Measurements from ENCODE around the gene TRIP12. TPM values are rescaled to one million over a fixed set of nuclear protein-coding genes. Genes with fewer than 3 reads are reported as not detected.

The TRIP12 gene
- total RNA-seq, 2 experiments from 2014 or later = 188 to 190 TPM

DNA sequence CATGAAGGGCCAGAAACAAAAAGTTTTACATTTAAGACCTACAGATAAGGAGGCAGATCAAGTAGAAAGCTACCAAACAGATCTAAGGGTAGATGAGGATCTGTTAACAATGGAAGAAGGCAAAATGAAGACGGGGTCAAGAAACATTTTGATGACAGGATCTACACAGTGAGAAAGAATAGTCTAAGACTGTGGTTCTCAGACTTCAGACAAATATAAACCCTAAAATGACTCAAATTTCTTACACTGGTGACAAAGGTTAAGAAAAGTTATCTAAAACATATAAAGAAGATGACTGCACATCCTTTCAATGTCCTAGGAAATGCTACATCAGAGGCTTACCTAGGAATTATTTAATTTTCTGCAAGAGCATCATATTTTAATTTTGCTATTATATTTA, 34.4 kb downstream of the TRIP12 start:
- Mint-ChIP-seq H3K27me3 (ENCODE audit: low read depth) (no peaks in the 10 kb centered on the region), H3K36me3 (ENCODE audit: low read depth) (peaks cover 3% of the 10 kb centered on the region), H3K27ac (no peak overlapping the region), H3K4me3 (no peak overlapping the region), H3K4me1 (ENCODE audit: low read depth) (peaks cover 52% of the 10 kb centered on the region), H3K9me3 (no peaks in the 10 kb centered on the region)
- CTCF ChIA-PET = interaction anchor here (1.0 to 1.6 kb wide), 2 partner anchors 102 to 106 kb away, joined by 3 to 4 read pairs; no protein-coding TSS in a partner anchor
- intact Hi-C loops (cut with micrococcal nuclease) = no loop called here
- no peak for DNase-seq

DNA sequence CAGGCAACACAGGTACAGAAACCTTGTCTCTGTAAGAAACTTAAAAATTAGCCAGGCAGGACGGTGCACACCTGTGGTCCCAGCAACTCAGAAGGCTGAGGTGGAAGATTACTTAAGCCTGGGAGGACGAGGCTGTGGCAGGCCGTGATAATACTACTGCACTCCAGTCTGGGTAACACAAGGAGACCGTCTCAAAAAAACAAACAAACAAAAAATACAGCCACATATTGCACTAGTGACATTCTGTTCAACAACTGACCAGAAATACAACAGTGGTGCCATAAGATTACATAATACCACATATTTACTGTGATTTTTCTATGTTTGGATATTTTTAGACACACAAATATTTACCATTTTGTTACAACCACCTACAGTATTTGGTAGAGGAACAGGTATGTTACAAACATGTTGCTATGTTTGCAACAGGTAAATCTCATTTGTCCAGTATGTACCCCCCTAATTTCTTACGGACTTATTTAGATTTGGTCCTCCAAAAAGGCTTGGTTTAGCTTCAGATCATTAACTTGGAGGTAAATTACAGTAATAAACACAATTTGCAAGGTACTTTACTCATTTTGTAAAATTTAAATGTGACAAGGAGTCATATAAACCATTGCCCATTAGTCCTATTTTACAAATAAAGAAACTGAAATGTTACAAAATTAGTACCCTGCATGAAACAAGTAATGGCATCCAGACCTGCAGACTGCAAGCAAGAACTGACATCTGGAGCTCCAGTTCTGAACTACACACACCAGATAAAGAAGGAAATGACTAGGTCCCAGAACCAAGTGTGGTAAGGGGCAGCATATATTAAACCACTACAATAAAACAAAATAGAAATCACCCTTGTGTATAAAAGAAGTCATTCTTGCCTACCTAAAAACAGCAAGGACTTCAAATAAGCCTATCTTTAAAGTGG, 36.8 kb downstream of the TRIP12 start:
- H3K36me3 Mint-ChIP-seq (ENCODE audit: low read depth) = no peaks in the 10 kb centered on the region
- no peaks in the 10 kb centered on the region for H3K27me3 Mint-ChIP-seq (ENCODE audit: low read depth)
- CTCF ChIA-PET = interaction anchor here (0.8 to 1.3 kb wide), 2 partner anchors 25 to 84 kb away, joined by 3 read pairs; no protein-coding TSS in a partner anchor
- H3K27ac Mint-ChIP-seq = no peak overlapping the region
- H3K4me3 Mint-ChIP-seq = no peak overlapping the region
- peaks cover 53% of the 10 kb centered on the region for H3K4me1 Mint-ChIP-seq (ENCODE audit: low read depth)
- H3K9me3 Mint-ChIP-seq = no peaks in the 10 kb centered on the region
- DNase-seq = no peak
- intact Hi-C loops (cut with micrococcal nuclease) = loop anchor here (1.0 kb wide), 1 partner anchor 84 kb away; no protein-coding TSS in a partner anchor

DNA sequence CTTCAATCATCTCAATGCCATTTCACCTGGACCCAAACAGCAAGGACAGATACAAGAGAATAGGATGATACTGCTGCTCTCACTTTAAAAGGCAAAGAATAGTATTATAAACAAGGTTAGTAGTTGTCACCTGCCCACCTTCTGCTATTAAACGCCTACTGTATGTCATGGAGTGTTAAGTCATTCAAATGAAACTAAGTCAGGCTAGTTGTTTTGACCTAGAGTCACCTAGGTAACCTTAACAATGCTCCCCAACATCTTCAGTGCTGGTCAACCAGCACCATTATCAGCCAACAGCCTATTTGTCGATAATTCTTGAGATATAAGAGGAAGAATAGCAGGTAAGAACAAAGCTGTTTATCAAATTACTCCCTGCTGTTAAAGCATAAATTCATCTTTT, 39.2 kb downstream of the TRIP12 start:
- Mint-ChIP-seq H3K4me3 (no peak overlapping the region), H3K36me3 (ENCODE audit: low read depth) (peaks cover 13% of the 10 kb centered on the region), H3K4me1 (ENCODE audit: low read depth) (peaks cover 44% of the 10 kb centered on the region), H3K27me3 (ENCODE audit: low read depth) (no peaks in the 10 kb centered on the region), H3K9me3 (no peaks in the 10 kb centered on the region), H3K27ac (no peak overlapping the region)
- CTCF ChIA-PET = no interaction called here
- DNase-seq = no peak
- intact Hi-C loops (cut with micrococcal nuclease) = no loop called here

DNA sequence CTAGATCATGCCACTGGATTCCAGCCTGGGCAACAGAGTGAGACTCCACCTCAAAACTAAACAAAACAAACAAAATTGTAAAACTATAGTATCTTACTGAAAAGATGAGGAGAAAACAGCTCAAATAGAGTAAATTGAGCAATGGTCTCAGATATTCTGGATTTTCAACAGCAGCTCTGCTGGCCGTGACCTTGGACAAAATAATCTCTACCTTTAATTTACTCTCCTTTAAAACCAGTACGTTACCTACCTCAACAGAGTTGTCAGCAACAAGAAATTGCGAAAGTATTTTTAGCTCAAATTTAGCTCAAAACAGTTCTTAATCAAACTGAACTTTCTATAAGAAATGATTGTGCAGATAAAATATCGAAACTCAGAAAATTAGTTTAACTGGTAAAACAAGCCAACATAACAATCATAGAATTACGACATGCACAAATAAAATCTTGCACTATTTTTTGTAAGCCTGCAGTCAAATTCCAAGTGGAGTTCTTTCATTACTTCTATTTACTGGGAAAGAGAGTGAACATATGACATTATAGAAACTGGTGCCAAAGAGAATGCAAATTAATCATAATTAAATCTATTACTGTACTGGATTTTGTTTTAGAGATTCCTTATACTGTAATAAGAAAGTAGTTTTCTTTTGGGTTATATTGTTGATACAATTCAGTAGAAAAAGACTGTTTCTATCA, 40.8 kb downstream of the TRIP12 start:
- no peaks in the 10 kb centered on the region for H3K27me3 Mint-ChIP-seq (ENCODE audit: low read depth)
- intact Hi-C loops (cut with micrococcal nuclease) = no loop called here
- H3K9me3 Mint-ChIP-seq = no peaks in the 10 kb centered on the region
- DNase-seq = no peak
- CTCF ChIA-PET = no interaction called here
- H3K4me1 Mint-ChIP-seq (ENCODE audit: low read depth) = peaks cover 34% of the 10 kb centered on the region
- H3K36me3 Mint-ChIP-seq (ENCODE audit: low read depth) = peaks cover 13% of the 10 kb centered on the region
- no peak overlapping the region for H3K4me3 Mint-ChIP-seq
- H3K27ac Mint-ChIP-seq = no peak overlapping the region

DNA sequence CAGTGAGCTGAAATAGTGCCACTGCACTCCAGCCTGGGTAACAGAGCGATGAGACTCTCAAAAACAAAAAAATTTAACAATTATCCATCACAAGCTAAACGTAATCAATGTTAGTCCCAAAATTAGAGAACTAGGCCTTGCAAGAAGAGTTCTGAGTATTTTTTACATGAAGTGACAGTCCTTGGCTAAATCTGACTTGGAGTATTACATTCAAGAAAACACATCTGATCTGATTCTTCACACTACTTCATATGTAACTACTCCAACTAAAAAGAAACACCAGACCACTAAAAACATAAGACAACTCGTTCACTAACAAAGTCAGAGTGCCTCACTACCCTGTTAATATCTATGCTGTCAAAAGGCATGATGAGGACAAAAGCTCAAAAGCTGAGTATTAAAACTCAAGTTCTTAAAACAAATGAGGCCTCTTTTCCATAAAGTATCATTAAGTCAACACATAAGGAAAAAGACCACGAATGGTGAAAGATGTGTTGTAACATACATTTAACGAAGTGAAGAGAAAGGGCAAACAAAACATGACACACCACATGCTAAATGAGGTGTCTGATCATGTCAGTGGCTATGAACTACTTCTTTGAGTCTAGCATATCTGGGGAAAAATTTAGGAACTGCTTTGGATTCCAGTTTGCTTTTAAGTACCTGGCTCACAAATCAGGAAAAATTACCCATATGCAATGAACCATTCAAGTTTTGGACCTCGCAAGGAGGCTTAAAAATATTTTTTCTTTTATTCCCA, 42.4 kb downstream of the TRIP12 start:
- Mint-ChIP-seq H3K4me1 (ENCODE audit: low read depth) (peaks cover 27% of the 10 kb centered on the region), H3K9me3 (no peaks in the 10 kb centered on the region), H3K36me3 (ENCODE audit: low read depth) (peaks cover 18% of the 10 kb centered on the region), H3K27me3 (ENCODE audit: low read depth) (no peaks in the 10 kb centered on the region), H3K4me3 (no peak overlapping the region), H3K27ac (no peak overlapping the region)
- CTCF ChIA-PET = no interaction called here
- intact Hi-C loops (cut with micrococcal nuclease) = no loop called here
- DNase-seq = no peak

DNA sequence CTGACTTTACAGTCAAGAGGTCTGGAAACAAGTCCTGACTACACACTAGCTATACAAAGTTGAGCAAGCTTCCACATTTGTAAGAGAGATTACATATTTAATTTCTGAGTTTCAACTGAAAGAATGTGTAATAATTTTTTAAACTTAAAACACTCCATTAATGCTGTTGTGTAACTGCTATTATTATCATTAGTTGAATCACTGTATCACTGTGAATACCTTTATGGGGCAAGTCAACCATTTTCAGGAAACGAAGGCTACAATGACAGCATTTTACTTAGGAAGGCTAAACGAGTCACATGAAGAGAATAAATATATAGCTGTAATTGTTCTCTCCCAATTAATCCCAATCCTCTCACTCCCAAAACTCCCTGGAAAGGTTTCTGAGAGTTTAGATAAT, 46.3 kb downstream of the TRIP12 start:
- Mint-ChIP-seq H3K4me1 (ENCODE audit: low read depth) (peaks cover 27% of the 10 kb centered on the region), H3K36me3 (ENCODE audit: low read depth) (peaks cover 29% of the 10 kb centered on the region), H3K27ac (no peak overlapping the region), H3K9me3 (no peaks in the 10 kb centered on the region), H3K27me3 (ENCODE audit: low read depth) (no peaks in the 10 kb centered on the region), H3K4me3 (no peak overlapping the region)
- DNase-seq = no peak
- intact Hi-C loops (cut with micrococcal nuclease) = no loop called here
- CTCF ChIA-PET = interaction anchor here (0.8 to 1.6 kb wide), 3 partner anchors 9 to 39 kb away, joined by 3 to 6 read pairs (median 3); no protein-coding TSS in a partner anchor

DNA sequence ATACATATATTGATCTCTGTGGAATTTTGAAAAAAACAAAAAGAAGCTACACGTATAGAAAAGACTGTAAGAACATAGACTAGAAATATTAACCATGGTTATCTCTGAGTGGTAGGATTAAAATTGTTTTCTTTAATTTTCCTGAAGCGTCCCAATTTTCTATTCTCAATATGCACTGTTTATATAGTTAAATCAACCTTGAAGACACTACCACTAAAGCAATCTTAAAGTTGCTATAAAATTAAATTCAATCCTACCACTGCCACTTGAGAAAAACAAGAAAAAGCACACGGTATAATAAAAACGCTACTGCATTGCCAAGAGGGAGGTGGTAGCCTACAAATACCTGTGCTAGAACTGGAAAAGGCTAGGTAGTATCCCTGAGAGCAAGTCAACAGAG, 47.2 kb downstream of the TRIP12 start:
- no peaks in the 10 kb centered on the region for H3K9me3 Mint-ChIP-seq
- no peak overlapping the region for H3K4me3 Mint-ChIP-seq
- intact Hi-C loops (cut with micrococcal nuclease) = loop anchor here (5.0 kb wide), 1 partner anchor 52 kb away; no protein-coding TSS in a partner anchor
- no peak for DNase-seq
- CTCF ChIA-PET = no interaction called here
- no peak overlapping the region for H3K27ac Mint-ChIP-seq
- peaks cover 34% of the 10 kb centered on the region for H3K36me3 Mint-ChIP-seq (ENCODE audit: low read depth)
- no peaks in the 10 kb centered on the region for H3K27me3 Mint-ChIP-seq (ENCODE audit: low read depth)
- peaks cover 34% of the 10 kb centered on the region for H3K4me1 Mint-ChIP-seq (ENCODE audit: low read depth)

DNA sequence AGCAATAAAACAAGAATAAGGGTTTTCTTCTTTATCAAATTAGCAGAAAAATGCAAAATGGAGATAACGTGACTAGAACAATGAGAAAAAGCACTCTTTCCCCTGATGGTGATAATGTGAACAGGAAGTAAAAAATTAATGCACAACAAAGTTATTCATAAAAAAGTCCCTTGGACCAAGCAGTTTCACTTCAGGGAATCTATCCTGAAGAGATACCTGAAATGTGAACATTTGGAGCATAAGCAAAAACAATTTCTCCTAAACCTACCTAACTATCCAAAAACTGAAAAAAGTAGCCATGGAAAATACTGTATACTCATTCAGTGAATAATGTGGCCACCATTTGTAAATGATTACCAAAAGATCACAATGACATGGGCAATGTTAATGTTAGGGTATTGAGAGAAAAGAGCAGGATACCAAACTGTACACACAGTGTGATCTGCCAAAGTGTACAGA, 48.7 kb downstream of the TRIP12 start:
- CTCF ChIA-PET = interaction anchor here (0.6 kb wide), 1 partner anchor 27 kb away, joined by 5 read pairs; no protein-coding TSS in a partner anchor
- Mint-ChIP-seq H3K36me3 (ENCODE audit: low read depth) (peaks cover 29% of the 10 kb centered on the region), H3K27me3 (ENCODE audit: low read depth) (no peaks in the 10 kb centered on the region), H3K27ac (peak overlapping the region; percentile 21), H3K4me1 (ENCODE audit: low read depth) (peaks cover 49% of the 10 kb centered on the region), H3K9me3 (no peaks in the 10 kb centered on the region), H3K4me3 (no peak overlapping the region)
- no peak for DNase-seq
- intact Hi-C loops (cut with micrococcal nuclease) = loop anchor here (2.0 to 5.0 kb wide), 3 partner anchors 20 to 51 kb away; partner anchors contain the start of genes FBXO36 and TRIP12

DNA sequence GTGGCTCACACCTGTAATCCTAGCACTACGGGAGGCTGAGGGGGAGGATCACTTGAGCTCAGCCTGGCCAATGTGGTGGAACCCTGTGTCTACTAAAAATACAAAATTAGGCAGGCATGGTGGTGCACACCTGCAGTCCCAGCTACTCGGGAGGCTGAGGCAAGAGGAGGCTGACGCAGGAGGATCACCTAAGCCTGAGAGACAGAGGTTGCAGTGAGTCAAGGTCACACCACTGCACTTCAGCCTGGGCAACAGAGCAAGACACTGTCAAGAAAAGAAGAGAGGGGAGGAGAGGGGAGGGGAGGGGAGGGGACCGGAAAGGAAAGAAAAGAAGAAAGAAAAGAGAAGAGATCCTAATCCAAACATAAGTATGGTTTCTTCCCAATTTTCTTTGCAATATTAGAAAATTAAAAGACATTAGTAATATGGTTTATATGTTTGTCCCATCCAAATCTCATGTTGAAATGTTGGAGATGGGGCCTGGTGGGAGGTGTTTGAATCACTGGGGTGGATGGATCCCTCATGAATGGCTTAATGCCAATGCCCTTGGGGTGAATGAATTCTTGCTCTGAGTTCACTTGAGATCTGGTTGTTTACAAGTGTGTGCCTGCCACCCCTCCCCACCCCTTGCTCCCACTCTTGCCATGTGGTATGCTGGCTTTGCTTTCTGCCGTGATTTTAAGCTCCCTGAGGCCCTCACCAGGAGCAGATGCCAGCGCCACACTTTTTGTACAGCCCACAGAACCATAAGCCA, 50.7 kb downstream of the TRIP12 start:
- no peak overlapping the region for H3K27ac Mint-ChIP-seq
- H3K9me3 Mint-ChIP-seq = no peaks in the 10 kb centered on the region
- no peak for DNase-seq
- no peaks in the 10 kb centered on the region for H3K27me3 Mint-ChIP-seq (ENCODE audit: low read depth)
- H3K4me3 Mint-ChIP-seq = no peak overlapping the region
- H3K36me3 Mint-ChIP-seq (ENCODE audit: low read depth) = peaks cover 26% of the 10 kb centered on the region
- H3K4me1 Mint-ChIP-seq (ENCODE audit: low read depth) = peaks cover 58% of the 10 kb centered on the region
- intact Hi-C loops (cut with micrococcal nuclease) = loop anchor here (5.0 kb wide), 1 partner anchor 49 kb away; no protein-coding TSS in a partner anchor
- CTCF ChIA-PET = no interaction called here

DNA sequence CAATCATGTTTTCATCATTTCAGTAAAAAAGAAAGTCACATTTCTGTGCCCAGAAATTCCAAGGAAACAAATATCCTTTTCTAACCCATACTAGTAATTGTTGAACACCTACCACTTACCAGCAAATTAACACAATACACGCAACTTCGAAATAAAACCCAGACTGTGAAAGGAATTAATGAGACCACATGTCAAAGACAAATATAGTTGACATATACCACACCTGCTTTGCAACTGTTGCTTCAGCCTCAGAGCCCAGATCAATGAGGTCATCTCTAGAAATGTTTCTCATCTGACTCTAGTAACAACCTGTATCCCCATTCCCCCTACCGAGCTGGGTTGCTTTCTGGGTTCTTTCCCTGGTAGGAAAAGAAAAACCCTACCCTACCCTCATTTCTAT, 52.6 kb downstream of the TRIP12 start:
- Mint-ChIP-seq H3K27ac (peak overlapping the region; percentile 29), H3K9me3 (no peaks in the 10 kb centered on the region), H3K4me3 (no peak overlapping the region), H3K27me3 (ENCODE audit: low read depth) (no peaks in the 10 kb centered on the region), H3K36me3 (ENCODE audit: low read depth) (peaks cover 24% of the 10 kb centered on the region), H3K4me1 (ENCODE audit: low read depth) (peaks cover 60% of the 10 kb centered on the region)
- CTCF ChIA-PET = no interaction called here
- intact Hi-C loops (cut with micrococcal nuclease) = no loop called here
- DNase-seq = no peak

DNA sequence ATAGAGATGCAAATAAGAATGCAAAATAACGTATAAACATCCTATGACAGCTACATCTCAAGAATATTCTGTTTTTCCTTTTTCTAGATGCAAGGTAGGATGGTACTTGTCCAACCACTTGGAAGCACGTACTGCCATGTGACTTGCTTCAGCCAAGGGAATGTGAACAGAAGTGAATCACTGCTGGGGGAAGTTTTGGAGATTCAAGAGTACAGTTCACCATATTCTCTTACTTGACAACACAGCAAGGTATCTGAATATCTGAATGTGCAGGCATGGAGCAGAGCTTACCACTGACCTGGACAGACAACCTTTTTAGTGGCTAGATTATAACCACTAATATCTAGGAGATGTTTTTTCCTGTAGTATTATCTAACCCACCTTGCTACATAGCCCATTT, 53.0 kb downstream of the TRIP12 start:
- Mint-ChIP-seq H3K9me3 (no peaks in the 10 kb centered on the region), H3K4me1 (ENCODE audit: low read depth) (peaks cover 56% of the 10 kb centered on the region), H3K27me3 (ENCODE audit: low read depth) (no peaks in the 10 kb centered on the region), H3K36me3 (ENCODE audit: low read depth) (peaks cover 25% of the 10 kb centered on the region), H3K4me3 (no peak overlapping the region), H3K27ac (no peak overlapping the region)
- CTCF ChIA-PET = no interaction called here
- no peak for DNase-seq
- intact Hi-C loops (cut with micrococcal nuclease) = no loop called here

Measured in activated naive CD4-positive, alpha-beta T cell treated with anti-CD3 and anti-CD28 coated beads for 36 hours (primary cell).